Endodermal cell (in vitro differentiated cells): ENCODE data around the gene SSRP1. TPM values are rescaled to one million over a fixed set of nuclear protein-coding genes. Genes with fewer than 3 reads are reported as not detected.

ENCODE experiments used
- DNase-seq: peaks from one replicate; pipeline ENCODE4 v3.0.0-alpha.2; 2017
- H3K27ac ChIP-seq: 2 replicates; pipeline ENCODE4 v1.5.1; 2013; ENCODE audit warnings: mild to moderate bottlenecking, low read depth, low read length, moderate library complexity
- H3K27me3 ChIP-seq: 2 replicates; pipeline ENCODE4 v1.6.1; 2013; ENCODE audit warnings: mild to moderate bottlenecking, low read length, moderate library complexity; ENCODE audit not compliant: insufficient read depth, control insufficient read depth, poor library complexity, severe bottlenecking
- H3K36me3 ChIP-seq: 2 replicates; pipeline ENCODE4 v1.7.0; 2013; ENCODE audit warnings: mild to moderate bottlenecking, low read length, moderate library complexity; ENCODE audit not compliant: control insufficient read depth, insufficient read depth
- H3K4me1 ChIP-seq: one replicate; pipeline ENCODE4 v1.7.0; 2013; ENCODE audit warnings: low read length; ENCODE audit not compliant: control insufficient read depth, insufficient read depth
- H3K4me3 ChIP-seq: 2 replicates; pipeline ENCODE4 v1.5.1; 2013; ENCODE audit warnings: mild to moderate bottlenecking, low read length, moderate library complexity
- H3K9ac ChIP-seq: 2 replicates; pipeline ENCODE4 v1.6.1; 2013; ENCODE audit warnings: mild to moderate bottlenecking, low read length, moderate library complexity; ENCODE audit not compliant: poor library complexity, severe bottlenecking; ENCODE audit errors: extremely low read depth
- H3K9me3 ChIP-seq: 2 replicates; pipeline ENCODE4 v1.6.1; 2013; ENCODE audit warnings: mild to moderate bottlenecking, low read length, moderate library complexity; ENCODE audit not compliant: control insufficient read depth
- H3K27ac Mint-ChIP-seq: 2 replicates; pipeline ENCODE4 v1.8.0; 2020; ENCODE audit warnings: mixed read lengths
- H3K27me3 Mint-ChIP-seq: 2 replicates; pipeline ENCODE4 v1.8.0; 2021; ENCODE audit warnings: mild to moderate bottlenecking, mixed read lengths; ENCODE audit not compliant: insufficient read depth
- H3K36me3 Mint-ChIP-seq: 2 replicates; pipeline ENCODE4 v1.8.0; 2020; ENCODE audit warnings: low read depth, mixed read lengths
- H3K4me1 Mint-ChIP-seq: 2 replicates; pipeline ENCODE4 v1.8.0; 2020; ENCODE audit warnings: mixed read lengths
- H3K4me3 Mint-ChIP-seq: 2 replicates; pipeline ENCODE4 v1.8.0; 2020; ENCODE audit warnings: mild to moderate bottlenecking, moderate library complexity, mixed read lengths
- H3K9me3 Mint-ChIP-seq: 2 replicates; pipeline ENCODE4 v1.8.0; 2020; ENCODE audit warnings: mild to moderate bottlenecking, mixed read lengths
- CTCF ChIP-seq: fragments of 200-600 bp; sonication (generic); conservative IDR thresholded peaks from 2 replicates; pipeline ENCODE4 v1.5.0; 2021; ENCODE audit warnings: antibody characterized with exemption, mild to moderate bottlenecking
- WGBS, 2 experiments: methylation state at CpG; one replicate each; pipeline versions ENCODE4 v1.1.5 to v1.1.7; 2013; ENCODE audit warnings: missing lambda C conversion rate in 2 of 2, mixed read lengths in 1 of 2; ENCODE audit not compliant: insufficient coverage in 1 of 2, insufficient read length in 1 of 2; 5-methylcytosine and 5-hydroxymethylcytosine counted together
- total RNA-seq, 2 donors: library from RNA; stranded (reverse); fragmentation: NEBNext Ultra II Directional in 1 of 2; extraction: Animal tissue kit (Norgen Biotek cat#: 25700) in 1 of 2; gene quantifications; 2 replicates in 1 of 2; 3 replicates in 1 of 2; pipeline ENCODE4 v1.2.1, GENCODE V29; 2021

The SSRP1 gene
- total RNA-seq, 2 donors from 2014 or later: 145 to 182 TPM

DNA sequence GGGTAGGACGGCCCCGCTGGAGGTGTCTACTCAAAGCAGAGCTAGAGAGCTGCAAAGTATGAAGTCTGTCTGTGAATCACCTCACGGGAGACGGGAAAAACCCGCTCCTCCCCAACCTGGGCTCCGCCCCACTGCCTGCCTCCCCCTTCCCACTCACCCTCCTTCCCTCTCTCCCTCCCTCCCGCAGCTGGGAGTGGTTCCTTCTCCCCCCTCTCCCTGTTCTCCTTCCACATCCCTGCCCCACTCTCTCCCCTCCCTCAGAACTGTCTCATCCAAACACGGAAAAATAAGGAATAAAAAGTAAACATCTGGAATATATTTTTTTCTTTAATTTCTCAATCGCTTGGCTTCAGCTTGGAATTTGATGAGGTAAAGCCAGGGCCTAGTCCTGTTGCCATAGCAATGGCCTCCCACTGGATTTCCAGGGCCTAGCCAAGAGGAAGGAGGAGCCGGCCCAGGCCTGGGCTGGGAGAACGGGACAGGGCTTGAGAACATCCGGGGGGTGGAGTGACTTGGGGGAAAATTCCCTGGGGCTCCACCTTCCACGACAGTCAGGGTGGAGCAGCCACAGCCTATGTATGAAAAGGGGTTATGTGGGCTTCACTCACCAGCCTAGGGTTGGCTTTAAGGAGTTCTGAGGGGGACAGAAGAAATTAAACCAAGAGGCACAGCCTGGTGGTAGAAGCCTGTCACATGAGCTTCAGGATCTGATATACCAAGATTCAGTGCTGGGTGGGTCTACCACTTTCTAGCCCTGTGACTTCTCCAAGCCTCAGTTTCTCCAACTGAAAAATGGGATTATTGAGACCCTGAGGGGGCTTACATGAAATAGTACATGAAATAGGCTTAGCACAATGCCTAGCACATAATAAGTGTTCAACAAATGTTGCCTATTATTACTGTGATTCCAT is 13.2 kb downstream of the SSRP1 start:
- TF ChIP-seq CTCF: no peak
- Mint-ChIP-seq H3K27ac (peak overlapping the region; percentile 92), H3K9me3 (no peaks in the 10 kb centered on the region), H3K27me3 (no peaks in the 10 kb centered on the region), H3K4me3 (peak overlapping the region; percentile 84), H3K4me1 (peaks cover 32% of the 10 kb centered on the region), H3K36me3 (peaks cover 43% of the 10 kb centered on the region)
- H3K4me1 ChIP-seq: peaks cover 26% of the 10 kb centered on the region
- peak overlapping the region; percentile 32 for H3K27ac ChIP-seq
- peak; percentile 90 for DNase-seq
- no peaks in the 10 kb centered on the region for H3K27me3 ChIP-seq
- H3K4me3 ChIP-seq: peak overlapping the region; percentile 92
- 26 to 55% methylated on average over 7 to 12 of the region's 13 CpGs for WGBS, 2 experiments
- H3K9ac ChIP-seq: no peak overlapping the region
- H3K9me3 ChIP-seq: no peaks in the 10 kb centered on the region
- peaks cover 35% of the 10 kb centered on the region for H3K36me3 ChIP-seq

DNA sequence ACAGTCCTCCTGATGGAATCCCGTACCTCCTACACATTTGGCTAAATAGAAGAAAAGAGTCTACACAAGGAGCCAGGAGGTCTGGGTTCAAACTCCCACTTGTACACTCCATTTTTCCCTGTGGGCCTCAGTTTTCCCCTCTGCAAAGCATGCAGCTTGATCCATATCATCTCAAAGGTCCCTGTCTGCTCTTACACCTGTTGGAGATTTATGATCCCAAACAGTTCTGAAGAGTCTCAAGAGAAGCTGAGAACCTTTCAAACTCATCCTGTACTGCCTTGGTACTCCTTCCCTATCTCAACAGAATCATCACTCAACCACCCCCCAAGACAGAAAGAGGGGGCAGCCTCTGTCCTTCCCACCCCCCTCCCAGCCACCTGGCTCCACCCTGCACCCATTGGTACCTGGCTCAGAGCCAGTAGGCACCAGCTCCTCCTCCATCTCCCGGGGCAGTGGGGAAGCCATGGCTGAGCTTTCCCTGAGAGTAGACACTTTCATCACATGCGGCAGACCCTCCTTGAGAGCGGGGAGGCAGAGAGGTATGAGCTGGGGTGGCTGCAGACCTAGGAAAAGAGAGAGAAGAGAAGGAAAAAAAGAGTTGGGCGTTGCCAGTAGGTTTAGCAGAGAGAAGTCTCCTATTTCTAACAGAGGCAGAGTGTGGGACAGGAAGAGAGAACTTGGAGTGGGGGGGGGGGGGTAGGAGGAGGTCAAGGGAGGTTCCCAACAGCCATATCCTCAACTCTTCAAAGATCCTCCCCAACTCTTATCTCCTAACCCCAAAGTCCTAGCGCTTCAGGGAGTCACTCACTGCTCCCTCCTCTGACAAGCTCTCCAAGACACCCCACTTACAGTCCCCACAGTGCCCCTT is 14.1 kb downstream of the SSRP1 start:
- Histone ChIP-seq H3K9me3 (no peaks in the 10 kb centered on the region), H3K4me1 (peaks cover 26% of the 10 kb centered on the region), H3K9ac (no peak overlapping the region), H3K4me3 (no peak overlapping the region), H3K36me3 (peaks cover 34% of the 10 kb centered on the region), H3K27me3 (no peaks in the 10 kb centered on the region), H3K27ac (peak overlapping the region; percentile 32)
- 90 to 100% methylated on average over 2 to 6 of the region's 6 CpGs for WGBS, 2 experiments
- H3K36me3 Mint-ChIP-seq: peaks cover 34% of the 10 kb centered on the region
- no peak for DNase-seq
- H3K27ac Mint-ChIP-seq: peak overlapping the region; percentile 83
- peak overlapping the region; percentile 84 for H3K4me3 Mint-ChIP-seq
- no peaks in the 10 kb centered on the region for H3K27me3 Mint-ChIP-seq
- peaks cover 32% of the 10 kb centered on the region for H3K4me1 Mint-ChIP-seq
- no peak for TF ChIP-seq CTCF
- no peaks in the 10 kb centered on the region for H3K9me3 Mint-ChIP-seq

DNA sequence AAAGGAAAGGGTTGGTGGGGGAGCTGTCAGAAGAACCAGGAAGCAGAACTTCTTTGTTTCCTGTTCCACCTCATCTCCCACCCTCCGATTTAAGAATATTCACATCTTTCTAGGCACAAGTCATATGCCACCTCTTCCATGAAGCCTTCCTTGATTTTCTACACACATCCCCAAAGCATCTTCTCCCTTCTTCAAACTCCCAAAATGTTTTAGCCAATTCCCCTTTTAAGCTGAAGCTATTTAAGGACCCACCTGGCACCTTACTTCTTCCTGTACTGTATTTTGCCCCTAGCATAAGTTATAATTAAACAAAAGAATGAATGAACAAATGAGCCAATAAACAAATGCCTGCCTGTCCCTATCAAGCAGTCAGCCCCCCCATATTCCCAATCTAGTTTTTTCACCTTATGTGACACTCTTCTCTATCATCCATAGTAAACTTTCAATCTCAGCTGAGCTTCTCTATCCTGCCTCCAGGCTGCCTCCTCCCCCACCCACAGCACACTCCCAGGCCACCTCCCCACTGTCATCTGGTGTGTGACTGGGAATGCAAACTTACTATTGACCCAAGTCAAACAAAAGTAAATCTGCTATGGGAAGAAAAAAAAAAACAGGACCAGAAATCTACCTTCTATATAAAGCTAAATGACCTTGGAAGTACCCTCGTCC is 14.8 kb downstream of the SSRP1 start:
- H3K27me3 Mint-ChIP-seq: no peaks in the 10 kb centered on the region
- no peak overlapping the region for H3K4me3 Mint-ChIP-seq
- Histone ChIP-seq H3K4me3 (no peak overlapping the region), H3K27ac (no peak overlapping the region), H3K9ac (no peak overlapping the region), H3K9me3 (no peaks in the 10 kb centered on the region), H3K27me3 (no peaks in the 10 kb centered on the region), H3K36me3 (peaks cover 34% of the 10 kb centered on the region), H3K4me1 (peaks cover 26% of the 10 kb centered on the region)
- no peak for DNase-seq
- WGBS, 2 experiments: 91 to 100% methylated on average over 2 of the region's 2 CpGs
- H3K27ac Mint-ChIP-seq: peak overlapping the region; percentile 24
- H3K36me3 Mint-ChIP-seq: peaks cover 28% of the 10 kb centered on the region
- peaks cover 29% of the 10 kb centered on the region for H3K4me1 Mint-ChIP-seq
- H3K9me3 Mint-ChIP-seq: no peaks in the 10 kb centered on the region
- TF ChIP-seq CTCF: no peak
